H1 (cell line): ENCODE measurements around the gene SMIM35. TPM values are rescaled to one million over a fixed set of nuclear protein-coding genes. Genes with fewer than 3 reads are reported as not detected.

Experiments used
- CTCF ChIA-PET: fragments of 300-600 bp; sonication (Branson Sonifier 250); formaldehyde crosslinking; loops from one replicate; lab custom pipeline; 2021; ENCODE audit not compliant: partially characterized antibody; lab: Charles Lee
- POLR2A ChIA-PET: fragments of 300-600 bp; sonication (Branson Sonifier 250); formaldehyde crosslinking; loops from one replicate; lab custom pipeline; 2021; ENCODE audit warnings: inconsistent platforms; ENCODE audit not compliant: partially characterized antibody; lab: Charles Lee
- DNase-seq, 2 experiments: peaks; one replicate each; pipeline versions ENCODE4 v3.0.0 to v3.0.0-alpha.2; 2010 to 2022; ENCODE audit warnings: low spot score in 2 of 2, low read depth in 1 of 2, mixed read lengths in 1 of 2
- FAIRE-seq: peaks from 2 replicates; lab custom pipeline; 2011; peaks lifted over from hg19 to GRCh38; lab: Jason Lieb, UNC
- H2AFZ ChIP-seq: 2 replicates; pipeline ENCODE4 v1.8.1; 2012; ENCODE audit warnings: low read length, inconsistent platforms
- H2AK5ac ChIP-seq: 2 replicates; pipeline ENCODE4 v1.6.1; 2013; ENCODE audit warnings: low read depth, low read length
- H2BK120ac ChIP-seq: replicated peaks from 2 replicates; pipeline ENCODE3; 2013; ENCODE audit warnings: low read depth, low read length, inconsistent platforms
- H2BK12ac ChIP-seq: 2 replicates; pipeline ENCODE4 v1.6.1; 2013; ENCODE audit warnings: low read depth, low read length
- H2BK15ac ChIP-seq: 2 replicates; pipeline ENCODE4 v1.6.1; 2013; ENCODE audit warnings: low read length
- H2BK20ac ChIP-seq: 2 replicates; pipeline ENCODE4 v1.6.1; 2013; ENCODE audit warnings: low read length
- H2BK5ac ChIP-seq: 2 replicates; pipeline ENCODE4 v1.6.1; 2013; ENCODE audit warnings: low read depth, low read length
- H3K14ac ChIP-seq: 2 replicates; pipeline ENCODE4 v1.6.1; 2013; ENCODE audit warnings: inconsistent platforms; ENCODE audit not compliant: insufficient read length
- H3K18ac ChIP-seq: 2 replicates; pipeline ENCODE4 v1.6.1; 2013; ENCODE audit warnings: low read length; ENCODE audit errors: extremely low read depth
- H3K23ac ChIP-seq: 2 replicates; pipeline ENCODE4 v1.6.1; 2013; ENCODE audit warnings: inconsistent platforms; ENCODE audit not compliant: insufficient read length
- H3K23me2 ChIP-seq: 2 replicates; pipeline ENCODE4 v1.6.1; 2013; ENCODE audit warnings: low read depth, low read length
- H3K27ac ChIP-seq: 2 replicates; pipeline ENCODE4 v1.6.1; 2011; ENCODE audit warnings: low read depth, low read length, inconsistent platforms
- H3K27me3 ChIP-seq, 4 experiments: replicated peaks in 1 of 4; 1 replicate in 1 of 4; 2 replicates in 3 of 4; pipeline versions ENCODE4 v1.6.1 to v1.8.1; 2011 to 2013; ENCODE audit warnings: low read length in 3 of 4, mild to moderate bottlenecking in 3 of 4, inconsistent platforms in 2 of 4, mixed read lengths in 2 of 4, moderate library complexity in 1 of 4; ENCODE audit not compliant: control insufficient read depth in 3 of 4, insufficient read depth in 3 of 4; ENCODE audit errors: extremely low read depth in 1 of 4
- H3K36me3 ChIP-seq, 4 experiments: 2 replicates each; pipeline versions ENCODE4 v1.6.1 to v1.8.1; 2011 to 2013; ENCODE audit warnings: mild to moderate bottlenecking in 4 of 4, low read length in 3 of 4, moderate library complexity in 2 of 4, control low read depth in 1 of 4, inconsistent platforms in 1 of 4; ENCODE audit not compliant: insufficient read depth in 4 of 4, control insufficient read depth in 2 of 4
- H3K4ac ChIP-seq: replicated peaks from 2 replicates; pipeline ENCODE3; 2013; ENCODE audit warnings: low read length, low read depth, mixed read lengths, inconsistent platforms; ENCODE audit not compliant: insufficient read length
- H3K4me1 ChIP-seq, 4 experiments: replicated peaks in 1 of 4; 1 replicate in 1 of 4; 2 replicates in 3 of 4; pipeline versions ENCODE4 v1.6.1 to v1.8.1; 2011 to 2013; ENCODE audit warnings: low read length in 3 of 4, inconsistent platforms in 2 of 4, mixed read lengths in 1 of 4; ENCODE audit not compliant: insufficient read depth in 4 of 4, control insufficient read depth in 3 of 4
- H3K4me2 ChIP-seq, 2 experiments: 2 replicates each; pipeline versions ENCODE4 v1.6.1 to v1.8.1; 2011 to 2013; ENCODE audit warnings: low read depth in 2 of 2, low read length in 2 of 2, control low read depth in 1 of 2, inconsistent platforms in 1 of 2, mild to moderate bottlenecking in 1 of 2; ENCODE audit not compliant: insufficient read depth in 1 of 2
- H3K4me3 ChIP-seq, 4 experiments: fragments of 200-600, 300-600 bp in 1 of 4; sonication (generic), shearing (Covaris generic), sonication (Bioruptor Twin) in 1 of 4; 2 replicates each; pipeline versions ENCODE4 v1.5.1 to v1.8.1; 2011 to 2016; ENCODE audit warnings: low read length in 4 of 4, low read depth in 3 of 4, control low read depth in 2 of 4, inconsistent platforms in 2 of 4, mild to moderate bottlenecking in 2 of 4, mixed read lengths in 1 of 4, moderate library complexity in 1 of 4; ENCODE audit not compliant: insufficient read depth in 2 of 4; ENCODE audit errors: extremely low read depth in 1 of 4
- H3K56ac ChIP-seq: replicated peaks from 2 replicates; pipeline ENCODE3; 2013; ENCODE audit warnings: low read depth, mild to moderate bottlenecking, mixed read lengths, low read length, inconsistent platforms; ENCODE audit not compliant: insufficient read length
- H3K79me1 ChIP-seq: 2 replicates; pipeline ENCODE4 v1.6.1; 2013; ENCODE audit warnings: low read depth, low read length, control low read depth
- H3K79me2 ChIP-seq, 2 experiments: 2 replicates each; pipeline versions ENCODE4 v1.6.1 to v1.8.1; 2012 to 2013; ENCODE audit warnings: low read length in 2 of 2, mild to moderate bottlenecking in 2 of 2, inconsistent platforms in 1 of 2; ENCODE audit not compliant: insufficient read depth in 2 of 2, control insufficient read depth in 1 of 2
- H3K9ac ChIP-seq, 4 experiments: replicated peaks in 1 of 4; 1 replicate in 1 of 4; 2 replicates in 3 of 4; pipeline versions ENCODE4 v1.6.1 to v1.8.1; 2011 to 2013; ENCODE audit warnings: low read depth in 3 of 4, low read length in 3 of 4, control low read depth in 2 of 4, mild to moderate bottlenecking in 2 of 4, moderate library complexity in 2 of 4, inconsistent platforms in 1 of 4; ENCODE audit errors: extremely low read depth in 1 of 4
- H3K9me3 ChIP-seq, 2 experiments: 2 replicates each; pipeline versions ENCODE4 v1.6.1 to v1.8.1; 2012 to 2013; ENCODE audit warnings: mild to moderate bottlenecking in 2 of 2, moderate library complexity in 2 of 2, control low read depth in 1 of 2, inconsistent platforms in 1 of 2, low read depth in 1 of 2, low read length in 1 of 2, mixed read lengths in 1 of 2; ENCODE audit not compliant: insufficient read depth in 2 of 2
- H4K20me1 ChIP-seq, 2 experiments: replicated peaks in 1 of 2; 2 replicates each; pipeline versions ENCODE3 to v1.8.1; 2011 to 2013; ENCODE audit warnings: inconsistent platforms in 2 of 2, low read length in 2 of 2, mild to moderate bottlenecking in 1 of 2; ENCODE audit not compliant: insufficient read depth in 2 of 2, control insufficient read depth in 1 of 2
- H4K5ac ChIP-seq: 2 replicates; pipeline ENCODE4 v1.6.1; 2013; ENCODE audit warnings: low read length, low read depth, mixed read lengths, inconsistent platforms; ENCODE audit not compliant: insufficient read length
- H4K8ac ChIP-seq: 2 replicates; pipeline ENCODE4 v1.8.0; 2013; ENCODE audit warnings: mild to moderate bottlenecking, moderate library complexity, low read length, inconsistent platforms; ENCODE audit not compliant: insufficient read depth; ENCODE audit errors: extremely low read depth
- H4K91ac ChIP-seq: replicated peaks from 2 replicates; pipeline ENCODE3; 2013; ENCODE audit warnings: low read length, mixed read lengths, inconsistent platforms; ENCODE audit not compliant: insufficient read length
- CHD2 ChIP-seq: IDR thresholded peaks from 2 replicates; pipeline ENCODE4 v1.6.1; 2012; ENCODE audit warnings: low read length, improper control_type of control experiment
- FOSL1 ChIP-seq: IDR thresholded peaks from 2 replicates; pipeline ENCODE4 v1.6.1; 2011; ENCODE audit warnings: mild to moderate bottlenecking, low read depth, low read length, moderate library complexity; ENCODE audit not compliant: insufficient read depth
- KDM1A ChIP-seq: fragments of 200-600, 300-600 bp; sonication (generic); IDR thresholded peaks from 2 replicates; pipeline ENCODE4 v1.7.1; 2016; ENCODE audit warnings: mild to moderate bottlenecking, low read length, borderline replicate concordance
- KDM5A ChIP-seq: fragments of 200-600 bp; IDR thresholded peaks from 2 replicates; pipeline ENCODE4 v1.7.1; 2012; ENCODE audit warnings: mild to moderate bottlenecking, low read length, inconsistent platforms, mixed read lengths
- RBBP5 ChIP-seq: IDR thresholded peaks from 2 replicates; pipeline ENCODE4 v1.7.1; 2012; ENCODE audit warnings: low read depth, mild to moderate bottlenecking, inconsistent platforms, low read length, moderate library complexity, borderline replicate concordance
- RFX5 ChIP-seq: IDR thresholded peaks from 2 replicates; pipeline ENCODE4 v1.6.1; 2011; ENCODE audit warnings: low read depth, low read length, improper control_type of control experiment, borderline replicate concordance
- SP2 ChIP-seq: IDR thresholded peaks from 2 replicates; pipeline ENCODE4 v1.6.1; 2012; ENCODE audit warnings: mild to moderate bottlenecking, low read length, inconsistent platforms
- TAF1 ChIP-seq: IDR thresholded peaks from 2 replicates; pipeline ENCODE4 v1.6.1; 2011; ENCODE audit warnings: mild to moderate bottlenecking, low read depth, low read length
- TBP ChIP-seq: IDR thresholded peaks from 2 replicates; pipeline ENCODE4 v1.6.1; 2011; ENCODE audit warnings: low read depth, low read length, improper control_type of control experiment
- TCF12 ChIP-seq: IDR thresholded peaks from 2 replicates; pipeline ENCODE4 v1.6.1; 2011; ENCODE audit warnings: low read depth, mild to moderate bottlenecking, low read length
- WGBS, 2 experiments: shearing (Covaris generic) in 1 of 2; methylation state at CpG; one replicate each; pipeline versions ENCODE4 v1.1.6 to v1.1.7; 2013 to 2015; ENCODE audit warnings: low lambda C conversion rate in 2 of 2, mixed read lengths in 2 of 2, inconsistent platforms in 1 of 2, low coverage in 1 of 2, missing lambda C conversion rate in 1 of 2; ENCODE audit not compliant: insufficient replicate concordance in 2 of 2, insufficient coverage in 1 of 2, insufficient read length in 1 of 2; ENCODE audit errors: extremely low coverage in 1 of 2, missing lambda C conversion rate in 1 of 2; 5-methylcytosine and 5-hydroxymethylcytosine counted together
- polyA plus RNA-seq, 7 experiments: library from polyadenylated mRNA; depleted of rRNA in 3 of 7; stranded (reverse) in 5 of 7; unstranded in 2 of 7; fragments of >200 nt in 5 of 7; fragments of 200-250 nt in 2 of 7; gene quantifications; 1 replicate in 5 of 7; 2 replicates in 1 of 7; 4 replicates in 1 of 7; pipeline versions ENCODE4 v1.2.1 to v1.2.3, GENCODE V29; 2011 to 2013; ENCODE audit warnings: missing spikeins in 2 of 7, mixed read lengths in 2 of 7
- total RNA-seq: library from RNA; stranded (reverse); fragmentation: NEBNext Ultra II Directional; extraction: Animal tissue kit (Norgen Biotek cat#: 25700); gene quantifications from 2 replicates; pipeline ENCODE4 v1.2.1, GENCODE V29; 2021

SMIM35 gene
- total and polyA plus RNA-seq, 2 of the 8 experiments (the other 6 are each of a cell fraction or from before 2014, with no cell fraction given) = not detected

DNA sequence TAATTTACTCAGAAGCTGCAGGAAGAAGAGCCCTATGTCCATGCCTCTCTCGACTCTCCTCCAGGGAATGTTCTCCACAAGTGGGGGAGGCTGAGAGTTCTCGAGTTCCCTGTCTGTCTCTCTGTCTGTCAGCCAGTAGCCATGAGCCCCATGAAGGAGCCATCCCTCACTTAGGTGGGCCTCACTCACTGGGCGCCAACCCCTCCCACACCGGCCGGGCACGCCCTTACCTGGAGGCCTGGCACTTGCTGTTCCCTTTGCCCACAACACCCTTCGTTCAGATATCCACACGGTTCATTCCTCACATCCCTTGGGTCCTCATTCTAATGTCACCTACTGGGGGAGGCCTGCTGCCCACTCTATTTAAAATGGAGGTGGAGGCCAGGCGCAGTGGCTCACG is 114.7 kb downstream of the SMIM35 start:
- Histone ChIP-seq H3K4ac (no peak overlapping the region), H3K56ac (no peak overlapping the region), H3K23me2 (no peaks in the 10 kb centered on the region), H2AFZ (no peak overlapping the region), H2BK120ac (no peak overlapping the region), H3K18ac (no peak overlapping the region)
- DNase-seq = no peak
- POLR2A ChIA-PET = no interaction called here
- TF ChIP-seq TCF12 = no peak
- no peak for TF ChIP-seq KDM1A
- no peak for TF ChIP-seq KDM5A
- TF ChIP-seq TAF1 = no peak
- TF ChIP-seq CHD2 = no peak
- no peak for TF ChIP-seq FOSL1
- TF ChIP-seq TBP = no peak
- no peak for TF ChIP-seq RBBP5
- TF ChIP-seq SP2 = no peak
- no peak for TF ChIP-seq RFX5
- TF ChIP-seq, all 59 proteins: peak for 0
- H4K20me1 ChIP-seq = no peaks in the 10 kb centered on the region
- H2BK15ac ChIP-seq = no peak overlapping the region
- CTCF ChIA-PET = no interaction called here
- no peak overlapping the region for H3K27ac ChIP-seq
- no peak overlapping the region for H3K23ac ChIP-seq
- no peak overlapping the region for H2AK5ac ChIP-seq
- H2BK20ac ChIP-seq = no peak overlapping the region
- no peaks in the 10 kb centered on the region for H3K79me2 ChIP-seq
- FAIRE-seq = no peak
- WGBS, 2 experiments = 93% methylated on average over 10 of the region's 10 CpGs; no CpG with 5 or more reads in 1 of the 2 experiments
- H3K27me3 ChIP-seq = peaks cover 0 to 2% (median 0%) of the 10 kb centered on the region in 4 experiments; a peak in 1 of 7 replicates
- no peak overlapping the region for H3K4me3 ChIP-seq
- no peaks in the 10 kb centered on the region for H3K36me3 ChIP-seq
- no peak overlapping the region for H2BK12ac ChIP-seq
- H3K14ac ChIP-seq = no peak overlapping the region
- no peak overlapping the region for H4K8ac ChIP-seq
- no peaks in the 10 kb centered on the region for H3K79me1 ChIP-seq
- no peak overlapping the region for H2BK5ac ChIP-seq
- H3K9me3 ChIP-seq = no peaks in the 10 kb centered on the region
- H3K4me2 ChIP-seq = no peak overlapping the region
- no peak overlapping the region for H4K5ac ChIP-seq
- H4K91ac ChIP-seq = no peak overlapping the region
- no peak overlapping the region for H3K9ac ChIP-seq
- H3K4me1 ChIP-seq = no peaks in the 10 kb centered on the region
